Stimulated activated CD4-positive, alpha-beta T cell treated with anti-CD3 and anti-CD28 coated beads, Interleukin-4, amount 100 ng/mL, for 1 hour (primary cell): ENCODE data around the gene FMN1.

Experiments used
- DNase-seq: peaks from one replicate; pipeline ENCODE4 v3.0.0-alpha.2; 2020

FMN1 gene

GRCh38 chr15:33197636-33198035 is 3.1 kb upstream of the FMN1 start:
- no peak for DNase-seq

- no peak for DNase-seq
These were observed 277 bp downstream of the FMN1 start for GRCh38 chr15:33194237-33194636.

GRCh38 chr15:33191591-33191990 is 2.9 kb downstream of the FMN1 start:
- no peak for DNase-seq

- no peak for DNase-seq
These were observed 4.0 kb downstream of the FMN1 start for GRCh38 chr15:33190539-33190938.

- no peak for DNase-seq
These were observed 5.8 kb downstream of the FMN1 start for GRCh38 chr15:33188641-33189257.

- DNase-seq: no peak
These were observed 6.4 kb downstream of the FMN1 start for GRCh38 chr15:33188159-33188558.

GRCh38 chr15:33183334-33183733 is 11.2 kb downstream of the FMN1 start:
- no peak for DNase-seq

- DNase-seq: no peak
These were observed 11.6 kb downstream of the FMN1 start for GRCh38 chr15:33182926-33183325.

GRCh38 chr15:33182278-33182905 is 12.1 kb downstream of the FMN1 start:
- no peak for DNase-seq

- DNase-seq: no peak
These were observed 14.6 kb downstream of the FMN1 start for GRCh38 chr15:33179874-33180273.

- DNase-seq: no peak
These were observed 23.3 kb downstream of the FMN1 start for GRCh38 chr15:33171202-33171601.

- DNase-seq: no peak
These were observed 24.9 kb downstream of the FMN1 start for GRCh38 chr15:33169625-33170024.

GRCh38 chr15:33168444-33168843 is 26.1 kb downstream of the FMN1 start:
- DNase-seq: no peak

GRCh38 chr15:33163816-33164215 is 30.7 kb downstream of the FMN1 start:
- no peak for DNase-seq

- DNase-seq: no peak
These were observed 33.3 kb downstream of the FMN1 start for GRCh38 chr15:33161209-33161608.

GRCh38 chr15:33160581-33161165 is 33.8 kb downstream of the FMN1 start:
- no peak for DNase-seq

- DNase-seq: no peak
These were observed 34.6 kb downstream of the FMN1 start for GRCh38 chr15:33159726-33160453.

GRCh38 chr15:33158366-33158765 is 36.1 kb downstream of the FMN1 start:
- no peak for DNase-seq

- no peak for DNase-seq
These were observed 37.0 kb downstream of the FMN1 start for GRCh38 chr15:33157371-33158037.

- no peak for DNase-seq
These were observed 38.7 kb downstream of the FMN1 start for GRCh38 chr15:33155691-33156420.

- DNase-seq: no peak
These were observed 40.0 kb downstream of the FMN1 start for GRCh38 chr15:33154351-33155166.

GRCh38 chr15:33153548-33153947 is 41.0 kb downstream of the FMN1 start:
- DNase-seq: no peak
